HUES6 (cell line): ENCODE results near the gene PPP1R3F.

Source experiments
- H3K27ac ChIP-seq: 2 replicates; pipeline ENCODE4 v1.7.0; 2013; ENCODE audit warnings: low read depth, mild to moderate bottlenecking, low read length, inconsistent platforms
- H3K27me3 ChIP-seq: 2 replicates; pipeline ENCODE4 v1.6.1; 2013; ENCODE audit warnings: low read length; ENCODE audit not compliant: control insufficient read depth, insufficient read depth
- H3K36me3 ChIP-seq: 2 replicates; pipeline ENCODE4 v1.6.1; 2013; ENCODE audit warnings: low read length; ENCODE audit not compliant: control insufficient read depth, insufficient read depth
- H3K4me1 ChIP-seq: 2 replicates; pipeline ENCODE4 v1.6.1; 2013; ENCODE audit warnings: low read length; ENCODE audit not compliant: control insufficient read depth, insufficient read depth
- H3K4me3 ChIP-seq: 2 replicates; pipeline ENCODE4 v1.5.1; 2013; ENCODE audit warnings: low read depth, low read length
- H3K9ac ChIP-seq: one replicate; pipeline ENCODE4 v1.6.1; 2013; ENCODE audit warnings: mild to moderate bottlenecking, low read length
- H3K9me3 ChIP-seq: 2 replicates; pipeline ENCODE4 v1.6.1; 2013; ENCODE audit warnings: low read depth, low read length; ENCODE audit not compliant: control insufficient read depth, insufficient read depth

The PPP1R3F gene

GRCh38 chrX:49233176-49233575, 36.4 kb upstream of the PPP1R3F start, which contains the start of gene CACNA1F:
TSS of gene CACNA1F (minus strand) at chrX:49233340. CDS start at chrX:49233309, 31 bp downstream.
- Histone ChIP-seq H3K9me3 (peaks cover 4% of the 10 kb centered on the region; the same call in 1 of the 2 replicates), H3K36me3 (no peaks in the 10 kb centered on the region), H3K27ac (no peak within 1 kb of the TSS), H3K9ac (no peak within 1 kb of the TSS), H3K4me1 (peaks cover 4% of the 10 kb centered on the region; the same call in 1 of the 2 replicates), H3K27me3 (no peaks in the 10 kb centered on the region), H3K4me3 (no peak within 1 kb of the TSS)

- Histone ChIP-seq H3K27me3 (no peaks in the 10 kb centered on the region), H3K9me3 (peaks cover 4% of the 10 kb centered on the region; the same call in 1 of the 2 replicates), H3K9ac (no peak overlapping the region), H3K4me1 (peaks cover 4% of the 10 kb centered on the region; the same call in 1 of the 2 replicates), H3K4me3 (no peak overlapping the region), H3K36me3 (no peaks in the 10 kb centered on the region), H3K27ac (no peak overlapping the region)
Observed at GRCh38 chrX:49233887-49234555, 35.6 kb upstream of the PPP1R3F start.

- no peak overlapping the region for H3K27ac ChIP-seq
- H3K9me3 ChIP-seq = peaks cover 4% of the 10 kb centered on the region; the same call in 1 of the 2 replicates
- no peak overlapping the region for H3K4me3 ChIP-seq
- no peaks in the 10 kb centered on the region for H3K36me3 ChIP-seq
- no peak overlapping the region for H3K9ac ChIP-seq
- no peaks in the 10 kb centered on the region for H3K4me1 ChIP-seq
- no peaks in the 10 kb centered on the region for H3K27me3 ChIP-seq
Observed at GRCh38 chrX:49237060-49237459, 32.5 kb upstream of the PPP1R3F start.

GRCh38 chrX:49238735-49239134, 30.9 kb upstream of the PPP1R3F start:
- Histone ChIP-seq H3K9ac (no peak overlapping the region), H3K4me1 (no peaks in the 10 kb centered on the region), H3K9me3 (peaks cover 8% of the 10 kb centered on the region; the same call in 1 of the 2 replicates), H3K4me3 (no peak overlapping the region), H3K36me3 (no peaks in the 10 kb centered on the region), H3K27ac (no peak overlapping the region), H3K27me3 (no peaks in the 10 kb centered on the region)

- peaks cover 4% of the 10 kb centered on the region; the same call in 1 of the 2 replicates for H3K9me3 ChIP-seq
- H3K36me3 ChIP-seq = peaks cover 10% of the 10 kb centered on the region; the same call in 1 of the 2 replicates
- H3K9ac ChIP-seq = no peak overlapping the region
- H3K27ac ChIP-seq = no peak overlapping the region
- no peaks in the 10 kb centered on the region for H3K27me3 ChIP-seq
- no peak overlapping the region for H3K4me3 ChIP-seq
- H3K4me1 ChIP-seq = no peaks in the 10 kb centered on the region
Observed at GRCh38 chrX:49242545-49243066, 27.0 kb upstream of the PPP1R3F start.

- no peak overlapping the region for H3K27ac ChIP-seq
- H3K27me3 ChIP-seq = no peaks in the 10 kb centered on the region
- H3K4me3 ChIP-seq = no peak overlapping the region
- H3K9me3 ChIP-seq = peaks cover 4% of the 10 kb centered on the region; the same call in 1 of the 2 replicates
- no peak overlapping the region for H3K9ac ChIP-seq
- H3K36me3 ChIP-seq = peaks cover 10% of the 10 kb centered on the region; the same call in 1 of the 2 replicates
- H3K4me1 ChIP-seq = no peaks in the 10 kb centered on the region
Observed at GRCh38 chrX:49243166-49243565, 26.4 kb upstream of the PPP1R3F start.

GRCh38 chrX:49244207-49244606, 25.4 kb upstream of the PPP1R3F start:
- Histone ChIP-seq H3K27me3 (no peaks in the 10 kb centered on the region), H3K36me3 (peaks cover 15% of the 10 kb centered on the region), H3K27ac (no peak overlapping the region), H3K9me3 (peaks cover 9% of the 10 kb centered on the region; the same call in 1 of the 2 replicates), H3K4me1 (no peaks in the 10 kb centered on the region), H3K9ac (no peak overlapping the region), H3K4me3 (no peak overlapping the region)

- peaks cover 19% of the 10 kb centered on the region for H3K36me3 ChIP-seq
Observed at GRCh38 chrX:49246541-49246940, 23.1 kb upstream of the PPP1R3F start.

GRCh38 chrX:49247346-49247745, 22.2 kb upstream of the PPP1R3F start:
- Histone ChIP-seq H3K4me3 (no peak overlapping the region), H3K36me3 (peaks cover 19% of the 10 kb centered on the region), H3K9me3 (peaks cover 20% of the 10 kb centered on the region; the same call in 1 of the 2 replicates), H3K27me3 (no peaks in the 10 kb centered on the region), H3K4me1 (no peaks in the 10 kb centered on the region), H3K9ac (no peak overlapping the region), H3K27ac (no peak overlapping the region)

More at GRCh38 chrX:49246541-49246940, 23.1 kb upstream of the PPP1R3F start:
- H3K9ac ChIP-seq = no peak overlapping the region
- no peaks in the 10 kb centered on the region for H3K27me3 ChIP-seq
- H3K27ac ChIP-seq = no peak overlapping the region
- no peaks in the 10 kb centered on the region for H3K4me1 ChIP-seq
- peaks cover 16% of the 10 kb centered on the region; the same call in 1 of the 2 replicates for H3K9me3 ChIP-seq
- H3K4me3 ChIP-seq = no peak overlapping the region

GRCh38 chrX:49247916-49248811, 21.4 kb upstream of the PPP1R3F start:
- H3K27me3 ChIP-seq = no peaks in the 10 kb centered on the region
- no peak overlapping the region for H3K27ac ChIP-seq
- peaks cover 22% of the 10 kb centered on the region; the same call in 1 of the 2 replicates for H3K9me3 ChIP-seq
- no peak overlapping the region for H3K4me3 ChIP-seq
- no peak overlapping the region for H3K9ac ChIP-seq
- H3K4me1 ChIP-seq = no peaks in the 10 kb centered on the region
- H3K36me3 ChIP-seq = peaks cover 19% of the 10 kb centered on the region
